Lung microvascular endothelial cell (primary cell): Measurements from ENCODE around the gene SLC15A1. TPM values are rescaled to one million over a fixed set of nuclear protein-coding genes. Genes with fewer than 3 reads are reported as not detected.
A peak's percentile ranks its signal among the peaks of the same experiment; 100 is the strongest.

Experiments used
- DNase-seq, 2 donors: peaks; one replicate each; pipeline versions ENCODE4 v3.0.0 to v3.0.0-alpha.2; 2010; ENCODE audit warnings: low read depth in 2 of 2
- total RNA-seq: library from RNA; depleted of rRNA; stranded (reverse); fragments of >200 nt; gene quantifications from 2 replicates; pipeline ENCODE4 v1.2.1, GENCODE V29; 2014

Gene SLC15A1
- total RNA-seq, 1 donor from 2014 or later, result not detected

GRCh38 chr13:98706446-98707110 is 45.9 kb downstream of the SLC15A1 start:
- DNase-seq, result no peak

DNA sequence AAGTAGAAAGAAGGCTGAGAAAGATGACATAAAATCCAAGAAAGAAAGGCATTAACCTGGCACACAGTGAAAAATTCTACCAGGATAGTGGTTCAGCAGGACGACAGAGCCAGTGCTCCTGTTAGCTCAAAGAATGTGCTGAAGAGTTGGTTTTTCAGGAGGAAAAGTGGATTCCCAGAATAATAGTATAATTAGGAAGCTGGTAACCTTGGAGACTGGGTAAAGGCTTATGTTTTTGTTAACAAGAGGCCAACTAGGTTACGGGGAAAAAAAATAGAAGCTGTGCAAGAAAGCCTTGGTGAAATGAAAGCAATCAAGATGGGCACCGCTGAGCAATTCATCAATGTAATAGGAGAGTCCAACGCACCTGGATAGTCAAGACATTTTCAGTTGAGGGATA is 54.7 kb downstream of the SLC15A1 start:
- no peak for DNase-seq

DNA sequence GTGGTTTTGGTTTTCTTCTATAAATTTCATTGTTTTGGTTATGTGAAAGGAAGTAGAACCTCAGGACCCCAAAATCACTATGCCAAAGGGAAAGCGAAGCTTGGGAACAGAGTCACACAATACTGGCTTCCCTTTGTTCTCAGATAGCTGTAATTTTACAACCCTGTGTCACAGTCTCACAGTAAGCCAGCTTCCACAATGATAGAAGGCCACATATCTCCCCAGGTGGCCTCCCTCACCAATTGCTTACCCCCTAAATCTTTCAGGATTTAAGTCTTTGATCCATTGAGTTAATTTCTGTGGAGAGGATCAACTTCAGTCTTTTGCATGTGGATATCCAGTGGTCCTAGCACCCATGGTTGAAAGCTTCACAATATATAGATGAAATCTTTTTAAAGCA is 58.7 kb downstream of the SLC15A1 start:
- no peak for DNase-seq

GRCh38 chr13:98691360-98691759 is 61.1 kb downstream of the SLC15A1 start:
- no peak for DNase-seq

DNA sequence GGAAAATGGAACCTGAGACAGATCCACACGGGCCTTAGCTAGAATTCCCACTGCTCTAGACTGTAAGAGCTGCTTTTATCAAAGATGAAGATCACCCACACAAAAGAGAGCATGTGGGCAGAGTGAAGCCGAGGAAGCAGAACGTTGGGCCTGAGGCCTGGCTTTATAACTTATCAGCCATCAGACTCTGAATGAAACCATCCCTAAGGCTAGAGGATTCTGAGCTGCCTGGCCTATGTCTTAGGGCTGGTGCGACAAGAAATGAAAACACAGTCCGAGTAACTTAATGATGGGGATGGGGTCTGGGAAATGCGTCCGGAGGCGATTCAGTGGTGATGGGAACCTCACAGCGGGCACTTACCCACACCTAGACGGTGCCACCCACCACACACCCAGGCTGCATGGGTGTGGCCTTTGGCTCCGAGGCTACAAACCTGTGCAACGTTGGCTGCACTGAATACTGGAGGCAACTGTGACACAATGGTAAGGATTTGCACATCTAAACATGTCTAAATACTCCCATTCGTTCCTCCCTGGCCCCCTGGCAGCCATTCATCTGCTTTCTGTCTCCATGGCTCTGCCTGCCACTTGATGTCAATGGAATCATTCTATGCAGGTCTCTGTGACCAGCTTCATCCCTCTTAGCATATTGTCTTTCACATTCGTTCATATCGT is 62.0 kb downstream of the SLC15A1 start:
- no peak for DNase-seq

DNA sequence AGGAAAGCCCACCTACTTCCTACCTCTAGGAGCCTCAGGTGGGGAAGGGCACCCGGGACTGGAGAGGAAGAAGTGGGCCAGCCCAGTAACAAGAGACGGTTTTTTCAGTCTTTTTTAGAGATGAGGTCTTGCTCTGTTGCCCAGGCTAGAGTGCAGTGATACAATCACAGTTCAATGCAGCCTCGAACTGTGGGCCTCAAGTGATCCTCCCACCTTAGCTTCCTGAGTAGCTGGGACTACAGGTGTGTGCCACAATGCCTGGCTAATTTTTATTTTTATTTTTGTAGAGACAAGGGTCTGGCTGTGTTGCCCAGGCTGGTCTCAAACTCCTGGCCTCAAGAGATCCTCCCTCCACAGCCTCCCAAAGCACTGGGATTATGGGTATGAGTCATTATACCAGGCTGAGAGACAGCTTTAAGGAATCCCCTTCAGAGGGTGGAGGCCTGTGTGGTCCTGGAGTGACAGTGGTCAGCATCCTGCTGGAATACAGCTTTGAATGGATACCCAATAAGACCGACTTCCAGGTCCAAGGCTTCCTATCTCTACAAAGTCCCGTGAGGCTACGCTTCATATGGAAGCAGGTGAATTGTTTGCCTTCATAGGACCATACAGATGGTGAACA is 63.0 kb downstream of the SLC15A1 start:
- no peak for DNase-seq

- DNase-seq, result no peak
Measured at GRCh38 chr13:98688373-98688772, 64.1 kb downstream of the SLC15A1 start.

- no peak for DNase-seq
Measured at GRCh38 chr13:98687319-98687718, 65.2 kb downstream of the SLC15A1 start.

- DNase-seq, result no peak
Measured at GRCh38 chr13:98686270-98686669, 66.2 kb downstream of the SLC15A1 start.

GRCh38 chr13:98685146-98685545 is 67.3 kb downstream of the SLC15A1 start:
- no peak for DNase-seq

- DNase-seq, result no peak
Measured at GRCh38 chr13:98681049-98681448, 71.4 kb downstream of the SLC15A1 start.

- DNase-seq, result no peak
Measured at GRCh38 chr13:98678741-98679140, 73.7 kb downstream of the SLC15A1 start.

GRCh38 chr13:98677398-98677797 is 75.1 kb downstream of the SLC15A1 start:
- DNase-seq, result no peak

GRCh38 chr13:98676239-98676638 is 76.2 kb downstream of the SLC15A1 start:
- no peak for DNase-seq

DNA sequence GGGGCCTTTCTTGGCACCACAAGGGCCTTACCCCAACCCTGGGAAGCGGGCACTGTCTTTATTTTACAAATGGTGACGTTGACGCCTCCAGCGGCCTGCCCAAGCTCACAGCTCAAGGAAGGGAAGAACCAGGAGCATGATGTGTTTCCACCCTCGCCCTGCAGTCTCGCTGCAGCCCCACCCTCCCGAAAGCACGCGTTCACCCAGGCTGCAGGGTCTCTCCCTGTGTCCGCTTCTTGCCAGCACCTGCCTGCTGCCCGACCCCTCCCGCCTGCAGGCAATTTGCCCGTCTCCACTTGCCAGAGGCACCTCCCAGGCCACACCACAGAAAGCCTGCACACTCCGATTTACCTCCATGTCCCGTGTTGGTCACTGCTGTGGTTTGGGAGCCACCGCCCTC is 76.6 kb downstream of the SLC15A1 start:
- no peak for DNase-seq

GRCh38 chr13:98675066-98675465 is 77.4 kb downstream of the SLC15A1 start:
- DNase-seq, result no peak

GRCh38 chr13:98672947-98673613 is 79.4 kb downstream of the SLC15A1 start:
- peak; percentile 72 to 84 for DNase-seq

GRCh38 chr13:98668155-98668554 is 84.3 kb downstream of the SLC15A1 start:
- no peak for DNase-seq

GRCh38 chr13:98665638-98665995 is 86.9 kb downstream of the SLC15A1 start:
- DNase-seq, result no peak

DNA sequence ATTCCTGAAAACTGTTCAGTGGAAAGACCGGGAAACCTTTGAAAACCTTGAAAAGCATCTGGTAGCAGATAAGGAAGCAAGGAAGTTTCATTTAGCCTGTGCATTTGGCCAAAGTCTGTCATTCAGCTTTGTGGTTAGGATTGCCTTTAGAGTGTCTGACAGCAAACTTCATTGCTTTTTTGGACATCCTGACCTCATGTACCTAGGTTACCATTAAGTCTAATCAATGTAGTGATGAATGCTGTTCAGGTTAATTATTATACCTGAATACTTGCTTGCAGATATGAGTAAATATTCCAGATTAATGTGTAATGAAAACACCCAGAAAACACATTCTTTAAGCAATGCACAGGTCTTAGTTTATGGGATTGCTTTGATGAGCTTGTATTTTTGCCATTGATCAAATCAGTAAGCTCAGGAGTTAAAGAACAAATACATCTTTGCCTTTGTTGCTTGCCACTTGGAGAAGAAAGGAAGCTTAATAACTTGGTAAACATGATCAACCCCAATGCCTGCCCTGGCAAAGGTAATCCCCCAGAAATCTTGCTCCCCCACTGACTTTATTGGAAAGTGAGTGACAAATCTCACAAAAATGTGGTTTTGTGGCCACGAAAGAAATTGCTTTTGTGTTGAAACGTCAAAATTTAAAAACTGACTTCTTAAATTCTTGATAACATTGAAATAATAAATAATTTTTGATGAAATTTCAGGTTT is 87.4 kb downstream of the SLC15A1 start:
- no peak for DNase-seq

- no peak for DNase-seq
Measured at GRCh38 chr13:98664510-98664909, 88.0 kb downstream of the SLC15A1 start.

- no peak for DNase-seq
Measured at GRCh38 chr13:98664047-98664446, 88.4 kb downstream of the SLC15A1 start.
